A549 treated with AZD2906 at 1 μM for 4 hours (cell line): ENCODE results near the gene KIF19. TPM values are rescaled to one million over a fixed set of nuclear protein-coding genes. Genes with fewer than 3 reads are reported as not detected.

Experiments
- total RNA-seq: library from RNA; stranded (reverse); fragments of 200-300 nt; extraction: Qiagen RNA extraction; gene quantifications from 5 replicates; pipeline ENCODE4 v1.2.3, GENCODE V29; 2022

Gene KIF19
- 0.02 to 0.05 TPM (median 0.02 TPM) in 3 of 5 replicates, not detected in the others for total RNA-seq

GRCh38 chr17:74325743-74326379 lies at the start of gene KIF19:
TSS of gene KIF19 (plus strand) at chr17:74326226. CDS start at chr17:74326350, 124 bp downstream.

GRCh38 chr17:74361230-74362068 lies 35.4 kb downstream of the KIF19 start, which contains the start of gene BTBD17:
TSS of gene BTBD17 (minus strand) at chr17:74361868. CDS start at chr17:74361819, 49 bp downstream.

GRCh38 chr17:74367206-74367605 lies 41.2 kb downstream of the KIF19 start, which contains the start of gene GPR142:
TSS of gene GPR142 (plus strand) at chr17:74367506. CDS start at chr17:74369541, 2,035 bp downstream.

Other genes starting within 250 kb of the KIF19 start
- 2,771 to 3,181 TPM (median 2,888 TPM) in 5 replicates for gene RPL38, start 122.5 kb upstream of the KIF19 start, total RNA-seq
- 1.5 to 1.9 TPM (median 1.9 TPM) in 5 replicates for gene TTYH2, start 112.7 kb upstream of the KIF19 start, total RNA-seq
- 0.03 to 0.10 TPM in 2 of 5 replicates, not detected in the others for gene DNAI2, start 52.0 kb upstream of the KIF19 start, total RNA-seq
- 0.03 to 0.05 TPM in 2 of 5 replicates, not detected in the others for gene BTBD17, start 35.6 kb downstream of the KIF19 start, total RNA-seq
- not detected in 5 replicates for gene GPR142, start 41.3 kb downstream of the KIF19 start, total RNA-seq
- 45.9 to 65.0 TPM (median 59.4 TPM) in 5 replicates for gene GPRC5C, start 105.9 kb downstream of the KIF19 start, total RNA-seq
- gene CD300A, start 140.4 kb downstream of the KIF19 start, total RNA-seq: 0.06 TPM in 1 of 5 replicates, not detected in the others
- 0.05 to 0.14 TPM (median 0.05 TPM) in 4 of 5 replicates, not detected in the other for gene CD300LB, start 205.2 kb downstream of the KIF19 start, total RNA-seq
- gene CD300C, start 219.9 kb downstream of the KIF19 start, total RNA-seq: 0.31 to 0.51 TPM (median 0.41 TPM) in 5 replicates
- 0.12 to 0.72 TPM (median 0.43 TPM) in 4 of 5 replicates, not detected in the other for gene CD300H, start 241.3 kb downstream of the KIF19 start, total RNA-seq